Left renal pelvis (tissue), 4 donors: ENCODE measurements around the gene CWH43. TPM values are rescaled to one million over a fixed set of nuclear protein-coding genes. Genes with fewer than 3 reads are reported as not detected.
"Not testable (repeated sequence)": the region's sequence is repeated elsewhere in the genome, so short reads cannot be mapped to it uniquely, and the experiment has no call there.

Experiments
- DNase-seq, 4 donors: peaks; one replicate each; pipeline ENCODE4 v3.0.0-alpha.2; 2013; ENCODE audit warnings: low read depth in 4 of 4, low spot score in 3 of 4
- polyA plus RNA-seq, 4 donors: library from polyadenylated mRNA; unstranded; fragments of 120-200 nt; gene quantifications; one replicate each; pipeline ENCODE4 v1.2.1, GENCODE V29; 2013; ENCODE audit not compliant: insufficient read length in 4 of 4

The CWH43 gene
- polyA plus RNA-seq, 4 donors = 0.16 to 7.4 (median 7.2) TPM

DNA sequence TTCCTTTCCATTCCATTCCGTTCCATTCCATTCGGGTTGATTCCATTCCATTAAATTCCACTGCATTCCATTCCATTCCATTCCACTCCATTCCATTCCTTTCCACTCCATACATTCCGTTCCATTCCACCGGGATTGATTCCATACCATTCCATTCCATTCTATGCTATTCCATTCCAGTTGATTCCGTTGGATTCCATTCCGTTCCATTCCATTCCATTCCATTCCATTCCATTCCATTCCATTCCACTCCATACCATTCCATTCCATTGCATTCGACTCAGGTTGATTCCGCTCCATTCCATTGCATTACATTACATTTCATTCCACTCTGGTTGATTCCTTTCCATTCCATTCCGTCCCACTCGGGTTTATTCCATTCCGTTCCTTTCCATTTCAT is 110.1 kb downstream of the CWH43 start:
- not testable (repeated sequence) for DNase-seq

DNA sequence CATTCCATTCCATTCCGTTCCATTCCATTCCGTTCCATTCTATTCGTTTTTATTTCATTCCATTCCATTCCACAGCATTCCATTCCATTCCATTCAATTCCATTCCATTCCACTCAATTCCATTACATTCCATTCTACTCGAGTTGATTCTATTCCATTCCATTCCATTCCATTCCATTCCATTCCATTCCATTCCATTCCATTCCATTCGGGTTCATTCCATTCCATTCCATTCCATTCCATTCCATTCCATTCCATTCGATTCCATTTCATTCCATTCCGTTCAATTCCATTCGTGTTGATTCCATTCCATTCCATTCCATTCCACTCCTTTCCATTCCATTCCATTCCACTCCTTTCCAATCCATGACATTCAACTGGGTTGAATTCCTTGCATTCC is 110.6 kb downstream of the CWH43 start:
- not testable (repeated sequence) for DNase-seq

DNA sequence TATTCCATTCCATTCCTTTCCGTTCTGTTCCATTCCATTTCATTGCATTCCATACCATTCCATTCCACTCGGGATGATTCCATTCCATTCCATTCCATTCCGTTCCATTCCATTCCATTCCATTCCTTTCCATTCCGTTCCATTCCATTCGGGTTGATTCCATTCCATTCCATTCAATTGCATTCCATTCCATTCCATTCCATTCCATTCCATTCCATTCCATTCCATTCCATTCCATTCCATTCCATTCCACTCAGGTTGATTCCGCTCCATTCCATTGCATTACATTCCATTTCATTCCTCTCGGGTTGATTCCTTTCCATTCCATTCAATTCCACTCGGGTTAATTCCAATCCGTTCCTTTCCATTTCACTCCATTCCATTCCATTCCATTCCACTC is 111.0 kb downstream of the CWH43 start:
- DNase-seq = not testable (repeated sequence)

DNA sequence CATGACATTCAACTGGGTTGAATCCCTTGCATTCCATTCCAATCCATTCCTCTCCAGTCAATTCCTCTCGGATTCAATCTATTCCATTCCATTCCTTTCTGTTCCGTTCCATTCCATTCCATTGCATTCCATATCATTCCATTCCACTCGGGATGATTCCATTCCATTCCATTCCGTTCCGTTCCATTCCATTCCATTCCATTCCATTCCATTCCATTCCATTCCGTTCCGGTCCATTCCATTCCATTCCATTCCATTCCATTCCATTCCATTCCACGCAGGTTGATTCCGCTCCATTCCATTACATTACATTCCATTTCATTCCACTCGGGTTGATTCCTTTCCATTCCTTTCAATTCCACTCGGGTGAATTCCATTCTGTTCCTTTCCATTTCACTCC is 111.4 kb downstream of the CWH43 start:
- not testable (repeated sequence) for DNase-seq

DNA sequence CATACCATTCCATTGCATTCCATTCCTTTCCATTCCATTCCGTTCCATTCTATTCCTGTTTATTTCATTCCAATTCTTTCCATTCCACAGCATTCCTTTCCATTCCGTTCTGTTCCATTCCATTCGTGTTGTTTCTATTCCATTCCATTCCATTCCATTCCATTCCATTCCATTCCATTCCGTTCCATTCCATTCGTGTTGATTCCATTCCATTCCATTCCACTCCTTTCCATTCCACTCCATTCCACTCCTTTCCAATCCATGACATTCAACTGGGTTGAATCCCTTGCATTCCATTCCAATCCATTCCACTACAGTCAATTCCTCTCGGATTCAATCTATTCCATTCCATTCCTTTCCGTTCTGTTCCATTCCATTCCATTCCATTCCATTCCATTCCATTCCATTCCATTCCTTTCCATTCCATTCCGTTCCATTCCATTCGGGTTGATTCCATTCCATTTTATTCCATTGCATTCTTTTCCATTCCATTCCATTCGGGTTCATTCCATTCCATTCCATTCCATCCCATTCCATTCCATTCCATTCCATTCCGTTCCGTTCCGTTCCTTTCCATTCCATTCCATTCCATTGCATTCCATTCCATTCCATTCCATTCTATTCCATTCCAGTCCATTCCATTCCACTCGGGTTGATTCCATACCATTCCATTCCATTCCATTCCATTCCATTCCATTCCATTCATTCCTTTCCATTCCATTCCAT is 112.1 kb downstream of the CWH43 start:
- DNase-seq = not testable (repeated sequence)

DNA sequence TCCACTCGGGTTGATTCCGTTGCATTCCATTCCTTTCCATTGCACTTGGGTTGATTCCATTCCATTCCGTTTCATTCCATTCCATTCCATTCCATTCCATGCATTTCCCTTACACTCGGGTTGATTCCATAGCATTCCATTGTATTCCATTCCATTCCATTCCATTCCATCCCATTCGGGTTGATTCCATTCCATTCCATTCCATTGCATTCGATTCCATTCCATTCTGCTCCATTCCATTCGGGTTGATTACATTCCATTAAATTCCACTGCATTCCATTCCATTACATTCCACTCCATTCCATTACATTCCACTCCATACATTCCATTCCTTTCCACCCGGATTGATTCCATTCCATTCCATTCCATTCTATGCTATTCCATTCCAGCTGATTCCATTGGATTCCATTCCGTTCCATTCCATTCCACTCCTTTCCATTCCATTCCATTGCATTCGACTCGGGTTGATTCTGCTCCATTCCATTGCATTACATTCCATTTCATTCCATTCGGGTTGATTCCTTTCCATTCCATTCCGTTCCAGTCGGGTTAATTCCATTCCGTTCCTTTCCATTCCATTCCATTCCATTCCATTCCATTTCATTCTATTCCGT is 113.9 kb downstream of the CWH43 start:
- not testable (repeated sequence) for DNase-seq

DNA sequence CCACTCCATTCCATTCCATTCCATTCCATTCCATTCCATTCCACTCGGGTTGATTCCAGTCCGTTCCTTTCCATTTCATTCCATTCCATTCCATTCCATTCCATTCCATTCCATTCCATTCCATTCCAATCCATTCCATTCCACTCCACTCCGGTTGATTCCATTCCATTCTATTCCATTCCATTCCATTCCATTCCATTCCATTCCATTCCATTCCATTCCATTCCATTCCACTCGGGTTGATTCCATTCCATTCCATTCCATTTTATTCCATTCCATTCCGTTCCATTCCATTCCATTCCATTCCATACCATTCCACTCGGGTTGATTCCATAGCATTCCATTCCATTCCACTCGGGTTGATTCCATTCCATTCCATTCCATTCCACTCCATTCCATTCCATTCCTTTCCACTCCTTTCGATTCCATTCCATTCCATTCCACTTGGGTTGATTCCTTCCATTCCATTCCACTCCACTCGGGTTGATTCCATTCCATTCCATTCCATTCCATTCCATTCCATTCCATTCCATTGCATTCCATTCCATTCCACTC is 116.3 kb downstream of the CWH43 start:
- DNase-seq = not testable (repeated sequence)

DNA sequence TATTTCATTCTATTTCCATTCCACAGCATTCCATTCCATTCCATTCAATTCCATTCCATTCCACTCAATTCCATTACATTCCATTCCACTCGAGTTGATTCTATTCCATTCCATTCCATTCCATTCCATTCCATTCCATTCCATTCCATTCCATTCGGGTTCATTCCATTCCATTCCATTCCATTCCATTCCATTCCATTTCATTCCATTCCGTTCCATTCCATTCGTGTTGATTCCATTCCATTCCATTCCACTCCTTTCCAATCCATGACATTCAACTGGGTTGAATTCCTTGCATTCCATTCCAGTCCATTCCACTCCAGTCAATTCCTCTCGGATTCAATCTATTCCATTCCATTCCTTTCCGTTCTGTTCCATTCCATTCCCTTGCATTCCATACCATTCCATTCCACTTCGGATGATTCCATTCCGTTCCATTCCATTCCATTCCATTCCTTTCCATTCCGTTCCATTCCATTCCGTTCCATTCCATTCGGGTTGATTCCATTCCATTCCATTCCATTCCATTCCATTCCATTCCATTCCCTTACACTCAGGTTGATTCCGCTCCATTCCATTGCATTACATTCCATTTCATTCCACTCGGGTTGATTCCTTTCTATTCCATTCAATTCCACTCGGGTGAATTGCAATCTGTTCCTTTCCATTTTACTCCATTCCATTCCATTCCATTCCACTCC is 117.5 kb downstream of the CWH43 start:
- not testable (repeated sequence) for DNase-seq

DNA sequence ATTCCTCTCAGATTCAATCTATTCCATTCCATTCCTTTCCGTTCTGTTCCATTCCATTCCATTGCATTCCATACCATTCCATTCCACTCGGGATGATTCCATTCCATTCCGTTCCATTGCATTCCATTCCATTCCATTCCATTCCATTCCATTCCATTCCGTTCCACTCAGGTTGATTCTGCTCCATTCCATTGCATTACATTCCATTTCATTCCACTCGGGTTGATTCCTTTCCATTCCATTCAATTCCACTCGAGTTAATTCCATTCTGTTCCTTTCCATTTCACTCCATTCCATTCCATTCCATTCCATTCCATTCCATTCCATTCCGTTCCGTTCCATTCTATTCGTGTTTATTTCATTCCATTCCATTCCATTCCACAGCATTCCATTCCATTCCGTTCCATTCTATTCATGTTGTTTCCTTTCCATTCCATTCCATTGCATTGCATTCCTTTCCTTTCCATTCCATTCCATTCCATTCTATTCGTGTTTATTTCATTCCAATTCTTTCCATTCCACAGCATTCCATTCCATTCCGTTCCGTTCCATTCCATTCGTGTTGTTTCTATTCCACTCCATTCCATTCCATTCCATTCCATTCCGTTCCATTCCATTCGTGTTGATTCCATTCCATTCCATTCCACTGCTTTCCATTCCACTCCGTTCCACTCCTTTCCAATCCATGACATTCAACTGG is 118.3 kb downstream of the CWH43 start:
- not testable (repeated sequence) for DNase-seq

DNA sequence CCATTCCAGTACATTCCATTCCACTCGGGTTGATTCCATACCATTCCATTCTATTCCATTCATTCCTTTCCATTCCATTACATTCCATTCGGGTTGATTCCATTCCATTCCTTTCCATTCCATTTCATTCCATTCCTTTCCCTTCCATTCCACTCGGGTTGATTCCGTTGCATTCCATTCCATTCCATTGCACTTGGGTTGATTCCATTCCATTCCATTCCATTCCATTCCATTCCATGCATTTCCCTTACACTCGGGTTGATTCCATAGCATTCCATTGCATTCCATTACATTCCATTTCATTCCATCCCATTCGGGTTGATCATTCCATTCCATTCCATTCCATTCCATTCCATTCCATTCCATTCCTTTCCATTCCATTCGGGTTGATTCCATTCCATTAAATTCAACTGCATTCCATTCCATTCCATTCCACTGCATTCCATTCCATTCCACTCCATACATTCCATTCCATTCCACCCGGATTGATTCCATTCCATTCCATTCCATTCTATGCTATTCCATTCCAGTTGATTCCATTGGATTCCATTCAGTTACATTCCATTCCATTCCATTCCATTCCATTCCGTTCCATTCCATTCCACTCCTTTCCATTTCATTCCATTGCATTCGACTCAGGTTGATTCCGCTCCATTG is 119.3 kb downstream of the CWH43 start:
- DNase-seq = not testable (repeated sequence)

DNA sequence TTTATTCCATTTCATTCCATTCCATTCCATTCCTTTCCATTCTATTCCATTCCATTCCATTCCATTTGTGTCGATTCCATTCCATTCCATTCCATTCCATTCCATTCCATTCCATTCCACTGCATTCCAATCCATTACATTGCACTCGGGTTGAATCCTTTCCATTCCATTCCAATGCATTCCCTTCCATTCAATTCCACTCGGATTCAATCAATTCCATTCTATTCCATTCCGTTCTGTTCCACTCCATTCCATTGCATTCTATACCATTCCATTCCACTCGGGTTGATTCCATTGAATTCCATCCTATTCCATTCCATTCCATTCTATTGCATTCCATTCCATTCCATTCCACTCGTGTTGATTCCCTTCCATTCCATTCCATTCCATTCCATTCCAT is 121.2 kb downstream of the CWH43 start:
- DNase-seq = not testable (repeated sequence)

DNA sequence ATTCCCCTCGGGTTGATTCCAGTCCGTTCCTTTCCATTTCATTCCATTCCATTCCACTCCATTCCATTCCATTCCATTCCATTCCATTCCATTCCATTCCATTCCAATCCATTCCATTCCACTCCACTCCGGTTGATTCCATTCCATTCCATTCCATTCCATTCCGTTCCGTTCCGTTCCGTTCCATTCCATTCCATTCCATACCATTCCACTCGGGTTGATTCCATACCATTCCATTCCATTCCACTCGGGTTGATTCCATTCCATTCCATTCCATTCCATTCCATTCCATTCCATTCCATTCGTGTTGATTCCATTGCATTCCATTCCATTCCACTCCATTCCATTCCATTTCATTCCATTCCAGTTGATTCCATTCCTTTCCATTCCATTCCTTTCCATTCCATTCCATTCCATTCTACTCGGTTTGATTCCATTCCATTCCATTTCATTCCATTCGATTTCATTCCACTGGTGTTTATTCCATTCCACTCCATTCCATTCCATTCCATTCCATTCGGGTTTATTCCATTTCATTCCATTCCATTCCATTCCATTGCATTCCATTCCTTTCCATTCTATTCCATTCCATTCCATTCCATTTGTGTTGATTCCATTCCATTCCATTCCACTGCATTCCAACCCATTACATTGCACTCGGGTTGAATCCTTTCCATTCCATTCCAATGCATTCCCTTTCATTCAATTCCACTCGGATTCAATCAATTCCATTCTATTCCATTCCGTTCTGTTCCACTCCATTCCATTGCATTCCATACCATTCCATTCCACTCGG is 122.3 kb downstream of the CWH43 start:
- DNase-seq = not testable (repeated sequence)

DNA sequence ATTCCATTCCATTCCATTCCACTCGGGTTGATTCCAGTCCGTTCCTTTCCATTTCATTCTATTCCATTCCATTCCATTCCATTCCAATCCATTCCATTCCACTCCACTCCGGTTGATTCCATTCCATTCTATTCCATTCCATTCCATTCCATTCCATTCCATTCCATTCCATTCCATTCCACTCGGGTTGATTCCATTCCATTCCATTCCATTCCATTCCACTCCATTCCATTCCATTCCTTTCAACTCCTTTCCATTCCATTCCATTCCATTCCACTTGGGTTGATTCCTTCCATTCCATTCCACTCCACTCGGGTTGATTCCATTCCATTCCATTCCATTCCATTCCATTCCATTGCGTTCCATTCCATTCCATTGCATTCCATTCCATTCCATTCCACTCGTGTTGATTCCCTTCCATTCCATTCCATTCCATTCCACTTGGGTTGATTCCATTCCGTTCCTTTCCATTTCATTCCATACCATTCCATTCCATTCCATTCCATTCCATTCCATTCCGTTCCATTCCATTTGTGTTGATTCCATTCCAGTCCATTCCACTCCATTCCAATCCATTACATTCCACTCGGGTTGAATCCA is 123.6 kb downstream of the CWH43 start:
- DNase-seq = not testable (repeated sequence)

DNA sequence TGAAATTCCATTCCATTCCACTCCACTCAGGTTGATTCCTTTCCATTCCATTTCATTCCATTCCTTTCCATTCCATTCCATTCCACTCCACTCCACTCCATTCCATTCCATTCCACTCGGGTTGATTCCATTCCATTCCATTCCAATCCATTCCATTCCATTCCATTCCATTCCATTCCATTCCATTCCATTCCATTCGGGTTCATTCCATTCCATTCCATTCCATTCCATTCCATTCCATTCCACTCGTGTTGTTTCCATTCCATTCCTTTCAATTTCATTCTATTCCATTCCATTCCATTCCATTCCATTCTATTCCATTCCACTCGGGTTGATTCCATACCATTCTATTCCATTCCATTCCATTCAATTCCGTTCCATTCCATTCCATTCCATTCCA is 124.5 kb downstream of the CWH43 start:
- not testable (repeated sequence) for DNase-seq

Other genes with a start within 250 kb of the CWH43 start
- 10 to 100 TPM; 47.9 to 60.7 (median 49.9) TPM for gene FRYL, start 206.0 kb upstream of the CWH43 start, polyA plus RNA-seq
- gene OCIAD1, start 155.2 kb upstream of the CWH43 start, polyA plus RNA-seq = 100 to 1,000 TPM; 225 to 285 (median 258) TPM
- 100 to 1,000 TPM in 3 of 4 donors, 10 to 100 TPM in 1; 68.4 to 218 (median 194) TPM for gene OCIAD2, start 79.5 kb upstream of the CWH43 start, polyA plus RNA-seq